Trophoblast cell (in vitro differentiated cells and primary cell): ENCODE data around the gene NOTCH4.
"Not testable (repeated sequence)": the region's sequence is repeated elsewhere in the genome, so short reads cannot be mapped to it uniquely, and the experiment has no call there.

Source experiments
- DNase-seq, 2 donors: peaks; one replicate each; pipeline ENCODE4 v3.0.0-alpha.2; 2016
- H2AFZ ChIP-seq: 2 replicates; pipeline ENCODE4 v1.6.1; 2013; ENCODE audit warnings: low read length, moderate library complexity, mild to moderate bottlenecking; ENCODE audit not compliant: insufficient read depth, poor library complexity
- H2AK5ac ChIP-seq: 2 replicates; pipeline ENCODE4 v1.6.1; 2013; ENCODE audit warnings: mild to moderate bottlenecking, low read length
- H2BK120ac ChIP-seq: 2 replicates; pipeline ENCODE4 v1.6.1; 2013; ENCODE audit warnings: low read length, mild to moderate bottlenecking, moderate library complexity; ENCODE audit not compliant: insufficient read depth, poor library complexity
- H2BK12ac ChIP-seq: 2 replicates; pipeline ENCODE4 v1.6.1; 2013; ENCODE audit warnings: mild to moderate bottlenecking, low read length, moderate library complexity
- H2BK5ac ChIP-seq: 2 replicates; pipeline ENCODE4 v1.6.1; 2013; ENCODE audit warnings: low read length, low read depth, moderate library complexity, mild to moderate bottlenecking; ENCODE audit not compliant: poor library complexity
- H3K14ac ChIP-seq: 2 replicates; pipeline ENCODE4 v1.6.1; 2013; ENCODE audit warnings: mild to moderate bottlenecking, low read length
- H3K18ac ChIP-seq: 2 replicates; pipeline ENCODE4 v1.6.1; 2013; ENCODE audit warnings: mild to moderate bottlenecking, low read length
- H3K23ac ChIP-seq: 2 replicates; pipeline ENCODE4 v1.6.1; 2013; ENCODE audit warnings: low read length
- H3K27ac ChIP-seq: 2 replicates; pipeline ENCODE4 v1.5.1; 2013; ENCODE audit warnings: low read depth, mild to moderate bottlenecking, inconsistent platforms, low read length, moderate library complexity
- H3K27me3 ChIP-seq: 2 replicates; pipeline ENCODE4 v1.6.1; 2013; ENCODE audit warnings: inconsistent platforms, mild to moderate bottlenecking, low read length, moderate library complexity; ENCODE audit not compliant: insufficient read depth
- H3K36me3 ChIP-seq, 2 experiments: 1 replicate in 1 of 2; 2 replicates in 1 of 2; pipeline ENCODE4 v1.6.1; 2013; ENCODE audit warnings: low read length in 2 of 2, mild to moderate bottlenecking in 2 of 2, moderate library complexity in 1 of 2; ENCODE audit not compliant: insufficient read depth in 2 of 2, control insufficient read depth in 1 of 2
- H3K4ac ChIP-seq: 2 replicates; pipeline ENCODE4 v1.6.1; 2013; ENCODE audit warnings: low read depth, mild to moderate bottlenecking, low read length, moderate library complexity
- H3K4me1 ChIP-seq, 2 experiments: 1 replicate in 1 of 2; 2 replicates in 1 of 2; pipeline ENCODE4 v1.6.1; 2013; ENCODE audit warnings: low read length in 2 of 2, mild to moderate bottlenecking in 2 of 2, moderate library complexity in 1 of 2; ENCODE audit not compliant: insufficient read depth in 2 of 2, control insufficient read depth in 1 of 2
- H3K4me2 ChIP-seq: 2 replicates; pipeline ENCODE4 v1.6.1; 2013; ENCODE audit warnings: inconsistent platforms, mild to moderate bottlenecking, low read length, moderate library complexity
- H3K4me3 ChIP-seq: 2 replicates; pipeline ENCODE4 v1.5.1; 2013; ENCODE audit warnings: mild to moderate bottlenecking, low read depth, low read length, inconsistent platforms
- H3K79me1 ChIP-seq: one replicate; pipeline ENCODE4 v1.6.1; 2013; ENCODE audit warnings: low read length
- H3K79me2 ChIP-seq: 2 replicates; pipeline ENCODE4 v1.6.1; 2013; ENCODE audit warnings: low read length, mild to moderate bottlenecking; ENCODE audit not compliant: control insufficient read depth, insufficient read depth, poor library complexity
- H3K9ac ChIP-seq: 2 replicates; pipeline ENCODE4 v1.6.1; 2013; ENCODE audit warnings: mild to moderate bottlenecking, low read length
- H3K9me3 ChIP-seq: 2 replicates; pipeline ENCODE4 v1.6.1; 2013; ENCODE audit warnings: low read depth, mild to moderate bottlenecking, control low read depth, inconsistent platforms, low read length; ENCODE audit not compliant: insufficient read depth
- H4K12ac ChIP-seq: 2 replicates; pipeline ENCODE4 v1.6.1; 2013; ENCODE audit warnings: low read depth, mild to moderate bottlenecking, low read length, moderate library complexity
- H4K8ac ChIP-seq: 2 replicates; pipeline ENCODE4 v1.6.1; 2013; ENCODE audit warnings: low read depth, mild to moderate bottlenecking, low read length, moderate library complexity
- H4K91ac ChIP-seq: one replicate; pipeline ENCODE4 v1.6.1; 2013; ENCODE audit warnings: low read depth, mild to moderate bottlenecking, low read length, moderate library complexity
- WGBS: extraction: QIAGEN DNeasy Blood & Tissue Kit; methylation state at CpG from one replicate; pipeline ENCODE4 v1.1.7; 2013; ENCODE audit warnings: missing lambda C conversion rate; ENCODE audit not compliant: insufficient read length, insufficient coverage; ENCODE audit errors: extremely low coverage; 5-methylcytosine and 5-hydroxymethylcytosine counted together

NOTCH4 gene

DNA sequence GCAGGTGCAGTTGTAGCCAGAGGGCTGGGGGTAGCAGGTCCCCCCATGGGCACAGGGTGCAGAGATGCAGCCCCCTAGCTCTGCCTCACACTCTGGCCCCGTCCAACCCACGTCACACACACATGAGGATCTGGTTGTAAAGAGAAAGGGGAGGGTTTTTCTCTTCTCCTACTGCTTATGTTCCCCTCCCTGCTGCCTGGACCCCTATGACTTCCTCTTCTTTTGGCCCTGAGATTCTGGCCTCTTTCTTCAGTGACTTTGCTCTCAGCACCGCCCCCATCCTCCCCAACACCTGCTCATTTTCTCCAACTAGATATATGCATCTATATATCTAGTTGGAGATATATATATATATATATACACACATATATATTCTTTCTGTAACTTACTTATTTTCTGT lies 9.7 kb downstream of the NOTCH4 start:
- Histone ChIP-seq H3K79me2 (no peaks in the 10 kb centered on the region), H3K79me1 (no peaks in the 10 kb centered on the region), H2BK12ac (no peak overlapping the region), H4K8ac (no peak overlapping the region), H2AFZ (no peak overlapping the region), H2AK5ac (no peak overlapping the region), H2BK120ac (no peak overlapping the region), H3K18ac (no peak overlapping the region), H2BK5ac (no peak overlapping the region), H3K9ac (no peak overlapping the region), H3K4me3 (no peak overlapping the region), H3K23ac (no peak overlapping the region), H3K14ac (no peak overlapping the region), H3K27ac (no peak overlapping the region), H3K4me1 (no peaks in the 10 kb centered on the region), H3K4me2 (no peak overlapping the region), H4K91ac (no peak overlapping the region), H3K9me3 (peaks cover 2% of the 10 kb centered on the region), H3K27me3 (no peaks in the 10 kb centered on the region), H3K36me3 (no peaks in the 10 kb centered on the region), H4K12ac (no peak overlapping the region), H3K4ac (no peak overlapping the region)
- WGBS = no CpG with 5 or more reads among the region's 3 CpGs
- no peak for DNase-seq

DNA sequence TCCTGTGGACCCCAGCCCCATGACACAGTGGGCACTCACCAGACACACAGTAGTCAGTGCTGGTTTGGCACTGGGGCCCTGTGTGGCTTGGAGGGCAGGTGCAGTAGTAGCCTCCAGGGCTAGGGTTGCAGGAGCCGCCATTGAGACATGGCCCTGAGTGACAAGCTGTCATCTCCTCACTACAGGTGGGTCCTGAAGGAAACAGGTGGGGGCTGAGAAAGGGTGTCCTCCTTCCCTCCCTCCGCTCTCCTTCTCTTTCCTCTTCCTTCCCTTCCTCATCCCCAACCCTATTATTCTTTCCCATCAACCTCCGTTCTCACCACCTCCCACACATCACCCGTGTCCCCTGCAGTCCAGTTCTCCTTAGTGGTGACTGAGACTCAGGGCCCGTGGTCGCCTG lies 10.2 kb downstream of the NOTCH4 start:
- Histone ChIP-seq H3K79me2 (no peaks in the 10 kb centered on the region), H2BK12ac (no peak overlapping the region), H2BK5ac (no peak overlapping the region), H4K8ac (no peak overlapping the region), H4K12ac (no peak overlapping the region), H3K36me3 (no peaks in the 10 kb centered on the region), H3K27me3 (no peaks in the 10 kb centered on the region), H3K4me1 (no peaks in the 10 kb centered on the region), H3K4me2 (no peak overlapping the region), H2AFZ (no peak overlapping the region), H3K23ac (no peak overlapping the region), H3K14ac (no peak overlapping the region), H2AK5ac (no peak overlapping the region), H3K9ac (no peak overlapping the region), H3K4me3 (peak overlapping the region; percentile 23), H3K27ac (no peak overlapping the region), H3K79me1 (no peaks in the 10 kb centered on the region), H3K4ac (no peak overlapping the region), H3K9me3 (peaks cover 2% of the 10 kb centered on the region), H4K91ac (no peak overlapping the region), H2BK120ac (no peak overlapping the region), H3K18ac (no peak overlapping the region)
- WGBS = 100% methylated on average over 2 of the region's 6 CpGs
- no peak for DNase-seq

DNA sequence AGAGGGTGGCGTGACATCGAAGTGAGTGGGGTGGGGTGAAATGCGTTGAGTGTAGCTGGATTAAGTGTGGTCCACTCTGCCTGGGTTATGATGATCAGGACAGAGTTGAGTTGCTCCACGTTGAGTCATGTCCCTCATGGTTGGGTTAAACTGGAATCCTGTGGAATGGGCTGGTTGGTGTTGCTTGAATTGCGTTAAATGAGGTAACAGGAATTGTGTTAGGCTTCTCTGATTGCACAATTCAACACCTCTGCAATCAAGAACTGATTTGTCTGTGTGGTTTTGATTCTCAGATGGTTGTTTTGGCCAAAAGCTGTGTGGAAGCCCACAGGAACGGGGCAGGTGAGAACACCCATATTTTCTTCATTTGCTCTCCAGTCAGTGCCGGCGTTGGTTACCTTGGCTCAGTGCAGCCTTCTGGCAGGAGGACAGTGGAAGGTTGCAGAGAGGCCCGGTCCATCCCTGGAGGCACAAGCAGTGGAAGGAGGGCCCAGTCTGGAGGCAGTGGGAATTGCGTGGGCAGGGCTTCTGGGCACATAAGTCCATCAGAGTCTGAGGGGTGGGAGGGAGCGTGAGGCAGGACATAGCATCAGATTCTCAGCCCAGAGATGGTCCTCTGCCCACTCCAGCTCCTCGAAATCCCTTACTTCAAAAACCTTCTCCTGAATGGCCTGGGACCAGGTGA lies 11.6 kb downstream of the NOTCH4 start:
- Histone ChIP-seq H3K4me2 (no peak overlapping the region), H3K4me3 (no peak overlapping the region), H3K36me3 (no peaks in the 10 kb centered on the region), H3K18ac (no peak overlapping the region), H2AFZ (no peak overlapping the region), H3K9me3 (no peaks in the 10 kb centered on the region), H3K27ac (no peak overlapping the region), H4K12ac (no peak overlapping the region), H3K79me1 (no peaks in the 10 kb centered on the region), H3K79me2 (no peaks in the 10 kb centered on the region), H2BK120ac (no peak overlapping the region), H2BK5ac (no peak overlapping the region), H3K14ac (no peak overlapping the region), H3K4me1 (no peaks in the 10 kb centered on the region), H3K4ac (no peak overlapping the region), H3K23ac (no peak overlapping the region), H3K9ac (no peak overlapping the region), H2AK5ac (no peak overlapping the region), H4K91ac (no peak overlapping the region), H4K8ac (no peak overlapping the region), H3K27me3 (no peaks in the 10 kb centered on the region), H2BK12ac (no peak overlapping the region)
- DNase-seq = peak; percentile 80 to 92
- 100% methylated on average over 3 of the region's 12 CpGs for whole genome bisulfite sequencing

DNA sequence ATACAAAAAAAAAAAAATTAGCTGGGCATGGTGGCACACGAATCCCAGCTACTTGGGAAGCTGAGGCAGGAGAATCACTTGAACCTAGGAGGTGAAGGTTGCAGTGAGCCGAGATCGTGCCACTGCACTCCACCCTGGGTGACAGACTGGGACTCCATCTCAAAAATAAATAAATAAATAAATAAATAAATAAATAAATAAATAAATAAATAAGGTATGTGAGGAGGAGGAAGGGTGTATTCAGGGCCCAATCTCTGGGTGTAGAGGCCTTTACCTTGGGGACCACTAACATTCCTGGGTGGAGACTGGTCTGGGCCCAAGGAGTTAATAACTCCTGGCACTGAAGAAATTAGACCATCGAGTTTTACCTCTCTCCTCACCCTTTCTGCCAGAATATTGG lies 12.4 kb downstream of the NOTCH4 start:
- H3K9me3 ChIP-seq, H3K4ac ChIP-seq, H2BK120ac ChIP-seq, H3K27ac ChIP-seq, H3K4me1 ChIP-seq, H4K12ac ChIP-seq, H2BK5ac ChIP-seq, H4K91ac ChIP-seq, H3K14ac ChIP-seq, H4K8ac ChIP-seq, H3K79me2 ChIP-seq, H2AFZ ChIP-seq, H2AK5ac ChIP-seq, H3K79me1 ChIP-seq, H3K9ac ChIP-seq, H3K18ac ChIP-seq, H3K36me3 ChIP-seq, DNase-seq, H3K4me3 ChIP-seq, H2BK12ac ChIP-seq, H3K23ac ChIP-seq, H3K27me3 ChIP-seq, H3K4me2 ChIP-seq: not testable (repeated sequence)
- WGBS = no CpG with 5 or more reads among the region's 4 CpGs
